Stimulated activated CD8-positive, alpha-beta memory T cell treated with anti-CD3 and anti-CD28 coated beads, Interleukin-4, amount 100 ng/mL, for 1 hour (primary cell): Measurements from ENCODE around the gene C7orf25.

Source experiments
- DNase-seq, 2 donors: peaks; one replicate each; pipeline ENCODE4 v3.0.0-alpha.2; 2020; ENCODE audit warnings: low read depth in 2 of 2, low spot score in 1 of 2

Gene C7orf25

GRCh38 chr7:42878303-42878702, 33.6 kb downstream of the C7orf25 start:
- DNase-seq: no peak

GRCh38 chr7:42877862-42878261, 34.0 kb downstream of the C7orf25 start:
- DNase-seq: no peak

GRCh38 chr7:42876182-42877068, 35.4 kb downstream of the C7orf25 start:
- no peak for DNase-seq

- no peak for DNase-seq
Observed at GRCh38 chr7:42869131-42870020, 42.5 kb downstream of the C7orf25 start.

GRCh38 chr7:42868480-42868879, 43.4 kb downstream of the C7orf25 start:
- no peak for DNase-seq
